Putamen (tissue), 1 donor: ENCODE data around the gene RBMS1.

Source experiments
- DNase-seq: peaks from one replicate; pipeline ENCODE4 v3.0.0-alpha.2; 2016; ENCODE audit warnings: low spot score

The RBMS1 gene

GRCh38 chr2:160301420-160301819, 192.2 kb downstream of the RBMS1 start:
- DNase-seq: no peak

- DNase-seq: no peak
Observed at GRCh38 chr2:160300203-160300602, 193.4 kb downstream of the RBMS1 start.

- DNase-seq: no peak
Observed at GRCh38 chr2:160299540-160299939, 194.1 kb downstream of the RBMS1 start.

- no peak for DNase-seq
Observed at GRCh38 chr2:160298960-160299359, 194.6 kb downstream of the RBMS1 start.

- DNase-seq: no peak
Observed at GRCh38 chr2:160295519-160296207, 197.9 kb downstream of the RBMS1 start.

- DNase-seq: no peak
Observed at GRCh38 chr2:160294889-160295288, 198.7 kb downstream of the RBMS1 start.

- DNase-seq: peak; percentile 64
Observed at GRCh38 chr2:160294339-160294803, 199.2 kb downstream of the RBMS1 start.

GRCh38 chr2:160293391-160294091, 200.1 kb downstream of the RBMS1 start:
- no peak for DNase-seq

GRCh38 chr2:160292225-160292624, 201.4 kb downstream of the RBMS1 start:
- no peak for DNase-seq

- DNase-seq: no peak
Observed at GRCh38 chr2:160291382-160291781, 202.2 kb downstream of the RBMS1 start.

GRCh38 chr2:160290598-160290997, 203.0 kb downstream of the RBMS1 start:
- no peak for DNase-seq

GRCh38 chr2:160289831-160290230, 203.8 kb downstream of the RBMS1 start:
- DNase-seq: no peak

- no peak for DNase-seq
Observed at GRCh38 chr2:160289126-160289525, 204.5 kb downstream of the RBMS1 start.

- DNase-seq: no peak
Observed at GRCh38 chr2:160288324-160288723, 205.3 kb downstream of the RBMS1 start.

- no peak for DNase-seq
Observed at GRCh38 chr2:160287476-160287875, 206.1 kb downstream of the RBMS1 start.

- no peak for DNase-seq
Observed at GRCh38 chr2:160286551-160286950, 207.1 kb downstream of the RBMS1 start.

- DNase-seq: no peak
Observed at GRCh38 chr2:160283675-160284074, 209.9 kb downstream of the RBMS1 start.

GRCh38 chr2:160282063-160282580, 211.5 kb downstream of the RBMS1 start:
- no peak for DNase-seq

GRCh38 chr2:160281213-160281612, 212.4 kb downstream of the RBMS1 start:
- no peak for DNase-seq

- no peak for DNase-seq
Observed at GRCh38 chr2:160279813-160280465, 213.7 kb downstream of the RBMS1 start.

GRCh38 chr2:160278879-160279177, 214.8 kb downstream of the RBMS1 start:
- no peak for DNase-seq

- no peak for DNase-seq
Observed at GRCh38 chr2:160278101-160278878, 215.3 kb downstream of the RBMS1 start.
